HG03045 (cell line): ENCODE results near the gene KCNJ11.

Experiments used
- ATAC-seq: cut with Tn5 transposase; IDR thresholded peaks from one replicate; pipeline ENCODE4 v1.9.1; 2021; ENCODE audit warnings: mild to moderate bottlenecking, moderate library complexity; ENCODE audit not compliant: unreplicated experiment

Gene KCNJ11

DNA sequence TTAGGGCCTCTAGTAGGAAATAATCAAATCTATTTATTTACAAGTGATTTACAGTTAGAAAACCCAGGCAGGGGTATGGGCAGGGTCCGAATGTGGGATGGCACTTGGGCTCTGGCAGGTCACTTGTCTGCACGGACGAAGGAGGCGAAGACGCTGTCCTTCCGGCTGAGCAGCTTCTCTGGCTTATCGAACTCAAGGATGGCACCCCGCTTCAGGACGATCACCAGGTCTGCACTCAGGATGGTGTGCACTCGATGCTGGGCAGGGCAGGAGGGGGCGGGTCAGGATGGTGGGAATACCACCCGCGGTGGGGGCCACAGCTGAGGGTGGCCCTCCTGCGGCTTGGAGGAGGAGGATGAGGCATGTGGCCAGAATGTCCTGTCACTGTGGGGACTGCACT is 4.4 kb upstream of the KCNJ11 start:
- no peak for ATAC-seq

DNA sequence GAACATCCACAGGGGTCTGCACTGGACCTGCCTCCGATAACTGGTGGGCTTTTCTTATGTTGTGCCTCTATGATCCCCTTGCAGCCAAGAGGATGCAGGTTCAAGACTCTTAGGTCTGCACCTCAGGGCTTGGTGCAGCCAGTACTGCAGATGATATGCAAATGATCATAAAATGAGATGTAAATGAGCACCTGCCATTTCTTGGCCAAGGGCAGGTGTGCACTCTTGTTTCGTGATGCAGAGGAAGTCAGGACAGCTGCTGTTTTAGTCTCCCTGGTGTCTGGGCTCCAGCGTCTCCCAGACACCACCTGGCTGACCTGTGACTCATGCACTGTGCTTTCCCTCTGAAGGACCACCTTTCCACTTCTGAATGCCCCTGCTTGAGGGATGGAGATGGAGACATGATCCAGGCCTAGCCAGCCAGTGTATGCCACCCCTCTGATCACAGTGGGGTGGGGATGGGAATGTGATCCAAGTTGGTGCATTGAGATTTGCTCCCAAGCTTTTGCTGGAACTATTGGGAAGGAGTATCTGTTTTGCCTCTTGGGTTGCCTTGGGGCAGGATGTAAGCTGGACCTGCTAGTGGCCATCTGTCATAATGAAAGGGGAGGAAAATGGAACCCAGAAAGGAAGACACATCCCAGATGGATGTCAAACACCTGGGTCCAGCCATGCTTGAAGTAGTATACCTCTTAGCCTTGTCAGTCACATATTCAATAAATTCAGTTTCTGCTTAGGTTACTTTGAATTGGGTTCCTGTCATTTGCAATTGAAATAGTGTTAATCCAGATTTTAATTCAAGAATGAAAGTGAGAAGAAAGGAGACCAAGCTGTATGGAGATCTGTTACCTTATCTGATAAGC is 3.3 kb upstream of the KCNJ11 start:
- ATAC-seq: no peak

DNA sequence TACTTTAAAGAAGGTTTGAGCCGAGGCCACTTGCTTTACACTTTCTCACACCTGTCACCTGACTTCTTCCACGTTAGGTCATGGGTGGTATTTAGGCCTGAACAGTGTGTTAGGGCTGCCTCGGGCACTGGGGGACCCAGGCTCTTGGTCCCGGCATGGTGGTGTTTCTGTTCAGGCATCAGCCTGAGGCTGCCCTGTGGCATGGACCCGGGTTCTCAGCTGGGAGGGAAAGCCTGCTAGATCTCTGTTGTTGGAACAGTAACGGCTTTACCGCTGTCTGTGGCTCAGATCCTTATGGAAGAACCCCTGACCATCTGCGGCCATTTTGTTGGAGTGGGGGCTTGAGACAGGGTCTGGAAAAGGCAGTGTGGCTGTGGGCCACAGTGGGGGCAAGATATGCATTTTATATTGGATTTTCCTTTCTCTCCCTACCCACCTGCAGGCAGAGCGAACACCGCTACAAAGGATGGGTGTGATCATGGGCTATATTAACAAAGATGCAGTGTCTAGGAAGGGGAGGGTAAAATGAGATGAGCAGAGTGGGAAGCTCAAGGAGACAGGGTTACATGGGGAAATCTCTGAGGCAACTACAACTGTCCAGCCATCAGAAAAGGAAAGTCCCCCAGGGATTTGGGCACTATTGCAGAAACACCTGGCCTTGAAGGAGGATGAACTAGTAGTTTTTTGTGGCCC is 1.6 kb upstream of the KCNJ11 start:
- ATAC-seq: no peak

DNA sequence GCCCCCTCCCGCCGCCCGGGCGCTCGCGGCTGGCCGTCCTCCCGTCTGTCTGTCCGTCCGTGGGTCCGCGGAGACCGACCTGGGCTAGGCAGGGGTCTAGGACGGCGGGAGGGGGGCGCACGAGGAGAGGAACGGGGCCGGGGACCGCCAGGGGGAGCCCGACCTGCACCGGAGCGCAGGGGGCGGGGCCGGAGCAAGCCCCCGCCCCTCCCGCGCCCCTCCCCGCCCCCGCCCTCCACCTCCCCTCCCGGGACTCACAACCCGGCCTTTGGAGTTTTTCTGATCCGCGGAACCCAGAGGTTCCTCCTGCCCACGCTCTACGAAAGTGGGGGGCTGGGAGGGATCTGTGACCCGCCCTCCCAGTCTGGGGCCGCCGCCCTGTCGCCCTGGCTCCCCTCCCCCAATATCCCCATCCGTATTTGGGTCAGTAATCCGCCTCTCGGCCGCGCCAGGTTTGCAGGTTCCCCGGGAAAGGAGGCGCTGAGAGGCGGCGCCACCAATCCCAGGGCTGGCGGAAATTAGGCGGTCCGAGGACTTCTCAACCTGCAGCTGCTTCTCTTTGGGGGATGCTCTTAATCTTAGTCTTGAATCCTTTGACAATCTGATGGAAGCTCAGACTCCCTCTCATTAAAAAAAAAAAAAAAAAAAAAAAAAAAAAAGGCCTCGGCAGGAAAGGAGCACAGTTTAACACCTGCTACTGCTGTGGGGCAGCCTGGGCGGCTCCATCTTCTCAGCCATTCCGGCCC is 925 bp upstream of the KCNJ11 start:
- peak; percentile 63 for ATAC-seq

DNA sequence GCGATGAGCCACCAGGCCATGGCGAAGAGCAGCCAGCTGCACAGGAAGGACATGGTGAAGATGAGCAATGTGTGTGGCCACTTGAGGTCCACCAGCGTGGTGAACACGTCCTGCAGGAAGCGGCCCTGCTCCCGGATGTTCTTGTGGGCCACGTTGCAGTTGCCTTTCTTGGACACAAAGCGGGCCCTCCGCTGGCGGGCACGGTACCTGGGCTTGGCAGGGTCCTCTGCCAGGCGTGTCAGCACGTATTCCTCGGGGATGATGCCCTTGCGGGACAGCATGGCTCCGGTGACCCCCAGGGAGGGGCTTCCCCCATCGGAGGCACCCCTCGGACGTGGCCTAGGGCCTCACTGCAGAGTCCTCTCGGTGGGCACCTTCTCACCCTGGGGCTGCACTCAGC is 648 bp downstream of the KCNJ11 start:
- ATAC-seq: no peak

DNA sequence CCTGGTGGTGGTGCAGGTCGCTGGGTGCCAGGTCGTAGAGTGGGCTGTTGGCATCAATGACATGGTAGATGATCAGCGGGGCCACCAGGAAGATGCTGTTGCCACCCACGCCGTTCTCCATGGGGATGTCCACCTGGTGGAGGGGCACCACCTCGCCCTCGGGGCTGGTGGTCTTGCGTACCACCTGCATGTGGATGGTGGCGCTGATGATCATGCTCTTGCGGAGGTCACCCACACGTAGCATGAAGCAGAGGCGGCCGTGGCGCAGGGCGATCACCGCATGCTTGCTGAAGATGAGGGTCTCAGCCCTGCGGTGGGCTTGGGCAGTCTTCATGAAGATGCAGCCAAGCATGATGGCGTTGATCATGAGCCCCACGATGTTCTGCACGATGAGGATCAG is 1.2 kb downstream of the KCNJ11 start:
- no peak for ATAC-seq

DNA sequence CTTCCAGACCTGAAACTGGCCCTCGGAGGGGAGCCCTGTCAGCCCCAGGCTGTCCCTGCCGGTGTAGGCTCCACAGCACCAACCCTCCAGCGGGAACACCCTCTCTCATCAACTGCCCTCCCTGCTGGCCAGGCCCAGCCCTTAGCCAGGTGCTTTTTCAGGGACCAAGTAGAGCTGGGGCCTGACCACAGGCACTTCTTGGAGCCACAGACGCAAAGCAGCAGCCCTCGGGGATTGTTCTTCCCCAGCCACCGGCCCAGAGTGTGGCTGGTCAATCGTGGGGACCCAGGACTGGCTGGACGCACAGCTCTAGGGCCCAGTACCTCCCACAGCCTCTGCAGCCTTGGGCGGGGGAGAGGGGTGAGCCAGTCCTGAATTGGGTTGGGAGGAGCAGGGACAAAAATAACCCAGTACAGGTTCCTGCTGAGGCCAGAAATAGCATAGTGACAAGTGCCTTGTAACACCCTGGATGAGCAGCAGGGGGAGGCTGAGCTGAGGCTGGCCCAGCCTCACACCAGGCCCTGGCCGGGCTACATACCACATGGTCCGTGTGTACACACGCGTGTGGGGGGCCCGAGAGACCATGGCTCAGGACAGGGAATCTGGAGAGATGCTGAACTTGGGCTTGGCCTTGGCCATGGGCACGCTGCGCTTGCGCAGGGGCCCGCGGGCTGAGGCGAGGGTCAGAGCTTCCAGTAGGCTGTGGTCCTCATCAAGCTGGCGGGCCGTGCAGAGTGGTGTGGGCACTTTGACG is 2.0 kb downstream of the KCNJ11 start:
- no peak for ATAC-seq

DNA sequence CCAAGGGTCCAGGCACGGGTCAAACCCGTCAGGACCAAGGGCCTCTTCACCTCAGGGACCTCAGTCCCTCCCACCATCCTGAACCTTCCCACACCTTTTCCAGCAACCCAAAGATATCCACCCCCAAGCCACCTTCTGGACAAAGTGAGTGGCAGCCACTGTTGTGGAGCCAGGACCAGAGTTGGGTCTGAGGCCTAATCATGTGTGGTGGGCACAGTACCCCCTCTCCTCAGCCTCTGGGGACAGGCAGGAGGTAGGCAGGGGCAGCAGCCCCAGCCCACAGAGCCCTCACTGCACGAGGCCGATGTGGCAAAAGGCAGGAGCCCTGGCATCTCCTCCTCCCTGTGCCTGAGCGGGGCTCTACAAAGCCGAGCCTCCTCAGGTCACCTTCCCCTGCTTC is 2.5 kb downstream of the KCNJ11 start:
- ATAC-seq: no peak

DNA sequence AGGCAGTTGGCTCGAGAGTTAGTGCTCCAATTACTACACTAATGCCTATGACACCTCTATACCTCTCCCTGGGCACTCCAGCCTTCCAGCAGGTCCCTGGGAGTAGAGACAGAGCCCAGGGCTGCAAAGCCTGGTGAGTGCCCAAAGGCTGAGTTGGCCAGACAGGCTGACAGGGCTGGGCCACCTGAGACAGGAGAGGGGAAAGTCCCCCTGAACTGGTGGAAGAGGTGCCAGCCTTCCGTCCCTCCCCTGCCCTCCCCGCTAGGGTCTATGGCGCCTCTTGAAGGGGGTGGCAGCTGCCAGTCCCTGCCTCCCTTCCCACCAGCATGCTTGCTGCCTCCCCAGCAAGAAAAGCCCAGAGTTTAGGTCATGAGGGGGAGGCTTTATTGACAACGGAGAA is 3.0 kb downstream of the KCNJ11 start:
- no peak for ATAC-seq

DNA sequence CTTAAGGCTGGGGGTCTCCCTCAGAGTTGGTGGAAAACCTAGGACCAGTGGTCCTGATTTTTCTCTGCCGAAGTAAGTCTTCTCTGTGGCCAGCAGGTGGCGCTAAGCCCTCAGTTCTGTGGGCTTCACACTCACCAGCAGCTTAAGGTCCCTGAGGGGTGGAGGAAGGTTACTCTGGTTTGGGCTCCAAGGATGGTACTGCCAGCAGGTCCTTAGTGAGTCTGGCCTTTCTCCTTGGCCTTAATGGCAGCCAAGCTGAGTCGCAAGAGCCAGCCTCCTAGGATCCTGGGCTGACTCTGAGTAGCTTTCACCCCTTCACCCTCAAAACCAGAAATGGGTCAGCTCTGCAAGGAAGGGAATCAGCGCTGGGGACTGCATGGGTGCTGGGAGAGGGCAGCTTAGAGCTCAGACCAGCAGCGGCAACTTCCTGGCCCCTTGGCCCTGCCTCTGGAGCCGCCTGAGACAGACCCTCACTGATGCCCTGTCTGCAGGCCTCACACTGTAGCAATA is 4.4 kb downstream of the KCNJ11 start:
- ATAC-seq: no peak

DNA sequence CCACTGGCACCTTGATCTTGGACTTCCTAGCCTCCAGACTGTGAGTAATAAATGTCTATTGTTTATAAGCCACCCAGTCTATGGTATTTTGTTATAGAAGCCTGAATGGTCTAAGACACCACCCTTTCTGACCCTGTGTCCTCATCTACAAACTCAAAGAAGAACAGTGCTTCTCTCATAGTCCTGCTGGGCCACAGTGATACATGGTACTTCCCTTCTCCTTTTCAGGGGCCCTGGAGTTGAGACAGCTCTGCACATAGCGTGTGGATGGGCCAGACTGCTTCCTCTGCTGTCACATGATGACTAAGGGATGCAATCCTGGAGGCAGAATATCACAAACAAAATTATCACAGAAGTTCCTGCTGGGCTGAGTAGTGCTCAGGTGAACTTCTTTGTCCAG is 5.0 kb downstream of the KCNJ11 start:
- no peak for ATAC-seq

DNA sequence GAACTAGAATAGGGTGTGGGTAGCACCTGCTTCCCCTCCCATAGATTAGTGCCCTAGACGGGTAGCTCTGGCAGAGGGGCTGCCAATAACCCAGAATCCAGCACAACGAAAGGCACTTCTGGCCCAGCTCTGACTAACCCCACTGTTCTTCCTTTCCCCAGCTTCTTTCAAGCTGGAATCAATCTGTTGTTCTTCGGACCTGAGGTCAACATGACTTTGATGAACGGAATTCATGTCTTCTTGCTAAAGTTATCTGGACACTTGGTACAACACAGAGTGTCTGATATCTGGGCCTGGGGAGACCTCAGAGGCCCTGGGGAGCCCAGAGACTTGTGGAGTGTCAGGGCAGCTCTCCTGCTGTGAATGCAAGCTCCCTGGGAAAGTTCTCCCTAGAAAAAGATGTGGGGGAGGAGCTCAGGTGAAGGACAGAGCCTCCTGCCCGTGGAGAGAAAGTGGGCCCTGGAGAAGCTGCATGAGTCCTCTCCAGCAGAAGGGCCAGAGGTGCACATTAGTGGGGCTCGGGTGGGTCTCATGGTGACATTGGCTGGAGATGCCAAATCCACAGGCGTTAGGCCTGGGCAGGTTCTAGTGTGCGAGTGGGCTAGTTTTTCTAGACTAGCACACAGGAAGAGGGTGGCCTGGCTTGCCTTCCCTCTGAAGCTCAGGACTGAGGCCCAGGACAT is 6.3 kb downstream of the KCNJ11 start:
- ATAC-seq: no peak

DNA sequence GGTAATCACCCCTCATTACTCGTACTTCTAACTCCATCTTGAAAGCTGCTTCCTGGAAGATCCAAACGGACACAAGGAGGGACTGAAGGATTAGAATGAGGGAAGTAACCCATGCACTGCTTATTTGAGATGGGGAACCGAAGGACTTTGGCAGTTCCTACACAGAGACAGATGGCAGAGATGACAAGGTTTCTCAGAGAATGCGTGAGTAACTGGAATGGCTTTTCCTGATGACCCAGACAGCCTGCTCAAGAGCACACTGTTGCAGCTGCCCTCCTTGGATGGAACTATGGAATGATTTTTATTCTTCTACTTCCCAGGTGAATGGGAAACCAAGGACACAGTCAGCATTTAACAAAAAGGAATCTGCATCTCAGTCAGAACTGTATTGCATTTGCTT is 7.3 kb downstream of the KCNJ11 start:
- ATAC-seq: no peak

DNA sequence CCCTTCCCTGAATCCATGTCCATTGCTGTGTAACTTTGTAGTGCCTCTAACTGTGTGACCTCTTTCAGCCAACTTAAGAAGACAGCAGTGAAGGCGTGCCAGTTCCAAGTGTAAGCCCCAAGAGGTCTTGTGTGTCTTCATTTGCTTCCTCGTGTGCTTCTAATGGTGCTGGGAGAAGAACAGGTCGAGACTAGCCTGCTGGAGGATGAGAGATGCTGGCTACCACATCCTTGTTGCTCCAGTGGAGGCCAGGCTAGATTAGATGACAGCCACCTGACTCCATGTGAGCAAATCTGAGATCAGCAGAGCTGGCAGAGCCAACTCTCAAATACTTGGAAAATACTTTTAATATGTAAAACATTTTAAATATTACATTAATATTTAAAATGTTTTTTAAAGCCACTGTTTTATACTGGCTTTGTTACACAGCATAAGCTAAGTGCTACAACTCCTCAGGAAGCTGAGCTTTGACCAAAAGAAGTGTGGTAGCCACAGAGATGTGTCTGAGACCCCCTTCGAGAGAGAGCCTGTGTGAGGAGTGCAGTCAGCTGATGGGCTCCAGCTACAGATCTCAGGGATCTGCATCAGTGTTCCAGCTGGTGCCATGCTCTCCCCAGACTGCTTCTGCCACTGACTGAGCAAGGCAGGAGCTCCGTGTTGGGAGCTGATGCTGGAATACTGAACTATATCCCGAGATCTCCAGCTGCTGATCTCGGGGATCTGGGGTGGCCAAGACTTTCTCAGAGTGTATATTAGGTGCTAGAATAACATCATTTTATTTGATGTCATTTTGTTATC is 8.9 kb downstream of the KCNJ11 start:
- no peak for ATAC-seq

DNA sequence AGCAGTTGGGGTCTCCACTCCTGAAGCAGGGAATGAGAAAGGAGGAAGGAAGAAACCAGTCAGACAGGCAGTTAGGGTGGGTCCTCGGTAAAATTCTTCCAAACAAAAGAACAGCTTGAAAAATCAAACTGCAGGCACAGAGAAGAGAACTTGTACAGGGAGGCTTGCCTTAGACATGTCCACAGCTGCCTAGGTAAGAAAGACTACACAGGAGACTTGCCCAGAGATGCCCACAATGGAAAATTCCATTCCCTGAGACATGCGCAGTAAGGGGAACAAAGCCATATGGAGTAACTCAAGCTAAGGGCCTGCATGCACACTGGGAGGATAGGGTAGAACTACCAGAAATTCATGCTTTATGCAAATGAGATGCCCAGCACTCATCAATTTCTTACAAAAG is 9.8 kb downstream of the KCNJ11 start:
- ATAC-seq: no peak

DNA sequence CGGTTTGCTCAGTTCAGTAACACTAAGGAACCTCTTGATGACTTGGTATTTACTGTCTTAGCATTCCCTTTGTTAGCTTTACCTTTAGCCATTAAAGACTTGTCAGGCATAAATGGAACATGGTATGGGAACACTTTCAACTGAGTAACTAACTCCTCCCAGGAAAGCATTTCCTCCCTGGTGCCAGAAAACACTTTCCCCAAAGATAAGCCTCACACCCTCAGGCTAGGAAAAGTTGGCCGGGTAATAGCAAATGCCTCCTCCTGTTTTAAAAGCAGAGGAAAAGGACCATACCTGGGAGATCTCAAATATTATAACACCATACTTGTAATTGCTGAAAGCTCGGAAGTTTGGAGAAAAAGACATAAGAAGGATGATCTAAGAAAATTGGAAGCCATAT is 12.0 kb downstream of the KCNJ11 start:
- ATAC-seq: no peak

DNA sequence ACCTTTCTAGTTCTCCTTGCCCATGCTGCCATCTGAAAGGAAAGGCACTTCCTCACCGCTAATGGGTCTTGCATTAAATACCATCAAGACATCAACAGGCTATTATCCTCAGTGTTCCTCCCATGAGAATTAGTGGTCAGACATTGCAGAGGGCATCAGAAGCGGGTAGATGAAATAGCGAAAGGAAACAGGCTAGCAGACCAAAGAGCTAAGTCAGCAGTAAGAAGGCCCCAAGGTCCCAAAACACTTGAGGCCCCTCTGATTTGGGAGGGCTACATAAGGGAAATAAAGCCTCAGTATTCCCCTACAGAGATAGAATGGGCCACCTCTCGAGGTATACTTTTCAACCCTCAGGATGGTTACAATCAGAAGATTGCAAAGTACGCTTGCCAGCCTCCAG is 12.9 kb downstream of the KCNJ11 start:
- no peak for ATAC-seq

DNA sequence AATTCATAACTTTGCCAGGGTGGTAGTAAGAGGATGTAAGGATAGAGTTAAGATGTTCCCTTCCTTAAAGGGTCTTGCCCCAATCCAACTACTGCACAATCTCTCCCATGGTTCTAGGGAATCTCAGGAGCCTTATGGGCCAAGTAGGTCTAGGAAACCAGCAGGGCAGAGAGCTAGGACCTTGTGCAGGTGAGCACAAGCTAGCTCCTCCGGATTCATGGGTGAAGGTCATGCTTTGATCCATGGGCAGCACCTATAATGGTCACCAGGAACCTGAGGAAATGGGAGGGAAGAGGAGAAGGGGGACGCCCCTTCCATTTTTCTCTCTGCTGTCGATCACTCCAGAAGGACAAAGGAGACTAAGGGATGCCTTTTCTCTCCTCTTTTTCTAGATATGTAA is 16.8 kb downstream of the KCNJ11 start:
- ATAC-seq: no peak

DNA sequence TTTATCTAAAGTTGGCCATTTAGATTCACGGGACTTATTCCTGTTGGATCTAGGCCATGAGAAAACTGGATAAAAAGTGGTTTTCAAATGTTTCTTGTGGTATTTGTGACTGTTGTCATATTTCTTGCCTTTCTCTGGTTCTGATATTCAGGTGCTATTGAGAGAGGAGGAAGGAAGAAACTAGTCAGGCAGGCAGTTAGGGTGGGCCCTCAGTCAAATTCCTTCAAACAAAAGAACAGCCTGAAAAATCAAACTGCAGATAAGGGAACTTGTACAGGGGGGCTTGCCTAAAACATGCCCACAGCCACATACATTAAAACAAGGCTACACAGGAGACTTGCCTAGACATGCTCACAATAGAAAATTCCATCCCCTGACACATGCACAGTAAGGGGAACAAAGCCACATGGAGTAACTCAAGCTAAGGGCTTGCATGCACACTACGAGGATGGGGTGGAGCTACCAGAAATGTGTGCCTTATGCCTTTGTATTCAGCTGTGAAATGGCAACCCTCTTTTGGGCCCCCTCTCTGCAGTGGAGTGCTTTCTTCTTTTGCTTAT is 18.7 kb downstream of the KCNJ11 start:
- ATAC-seq: no peak
